NCI-H82 (cell line): Measurements from ENCODE around the gene TMUB2.
"Not testable (repeated sequence)": the region's sequence is repeated elsewhere in the genome, so short reads cannot be mapped to it uniquely, and the experiment has no call there.

Experiments
- DNase-seq: peaks from one replicate; lab custom pipeline; 2025; lab: John Stamatoyannopoulos, UW

Gene TMUB2

GRCh38 chr17:44219108-44219615 lies 32.4 kb downstream of the TMUB2 start:
- peak; percentile 76 for DNase-seq

GRCh38 chr17:44219616-44220212 lies 32.9 kb downstream of the TMUB2 start, which contains the start of gene UBTF:
UBTF (minus strand) TSS chr17:44219675; CDS start chr17:44218229, 1,446 bp downstream.
- peak; percentile 87 for DNase-seq

DNA sequence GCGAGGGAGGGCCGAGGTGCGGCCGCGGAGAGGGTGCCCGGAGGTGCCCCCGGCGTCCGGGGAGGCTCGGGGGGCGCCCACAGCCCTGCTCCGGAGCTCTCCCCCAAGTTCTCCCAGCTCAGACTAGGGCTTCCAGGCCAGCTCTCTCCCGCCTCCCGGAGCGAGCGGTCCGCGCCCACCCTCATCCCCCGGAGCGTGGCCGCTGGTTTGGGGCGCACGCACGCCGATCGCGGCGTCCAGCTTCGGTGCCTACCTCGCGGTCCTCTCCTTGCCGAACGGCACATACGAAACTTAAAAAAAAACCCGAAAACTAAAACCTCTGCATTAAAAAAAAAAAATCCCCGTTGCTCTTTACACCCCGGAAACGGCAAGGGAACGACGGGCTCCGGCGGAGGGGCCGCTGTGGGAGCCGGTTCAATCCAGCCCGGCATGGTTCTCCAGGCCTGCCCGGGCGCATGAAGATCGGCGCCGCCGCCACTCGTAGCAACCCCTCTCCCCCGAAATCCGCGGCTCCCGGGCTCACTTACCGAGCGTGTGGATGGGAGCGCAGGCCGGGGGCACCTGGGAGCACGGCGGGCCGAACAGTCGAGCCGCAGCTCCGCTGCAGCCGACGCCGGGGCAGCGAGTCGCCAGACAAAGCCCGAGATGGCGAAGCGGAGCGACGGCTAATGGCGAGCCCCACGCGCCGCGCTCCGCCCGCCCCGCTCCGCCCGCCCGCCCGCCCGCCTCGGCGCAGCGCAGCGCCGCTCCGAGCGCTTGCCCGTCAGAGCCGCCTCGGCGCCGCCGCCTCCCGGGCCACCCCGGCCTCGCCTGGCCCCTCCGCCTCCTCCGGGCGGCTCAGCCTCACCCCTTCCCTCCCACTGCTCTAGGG lies 33.7 kb downstream of the TMUB2 start:
- DNase-seq: peak; percentile 75

- DNase-seq: peak; percentile 93
Measured at GRCh38 chr17:44221084-44221861, 34.5 kb downstream of the TMUB2 start.

DNA sequence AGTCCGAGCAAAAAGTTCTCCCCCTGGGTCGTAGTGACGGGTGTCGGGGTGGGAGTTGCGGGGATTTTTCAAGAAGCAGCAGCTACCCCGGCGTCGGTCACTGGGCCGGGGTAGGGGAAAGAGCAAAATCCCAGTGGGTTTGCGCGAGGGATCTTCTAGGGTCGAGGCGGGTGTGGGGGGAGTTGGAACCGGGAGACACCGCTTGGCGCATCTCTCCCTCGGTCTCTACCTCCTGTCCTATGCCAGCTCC lies 35.0 kb downstream of the TMUB2 start:
- DNase-seq: no peak

DNA sequence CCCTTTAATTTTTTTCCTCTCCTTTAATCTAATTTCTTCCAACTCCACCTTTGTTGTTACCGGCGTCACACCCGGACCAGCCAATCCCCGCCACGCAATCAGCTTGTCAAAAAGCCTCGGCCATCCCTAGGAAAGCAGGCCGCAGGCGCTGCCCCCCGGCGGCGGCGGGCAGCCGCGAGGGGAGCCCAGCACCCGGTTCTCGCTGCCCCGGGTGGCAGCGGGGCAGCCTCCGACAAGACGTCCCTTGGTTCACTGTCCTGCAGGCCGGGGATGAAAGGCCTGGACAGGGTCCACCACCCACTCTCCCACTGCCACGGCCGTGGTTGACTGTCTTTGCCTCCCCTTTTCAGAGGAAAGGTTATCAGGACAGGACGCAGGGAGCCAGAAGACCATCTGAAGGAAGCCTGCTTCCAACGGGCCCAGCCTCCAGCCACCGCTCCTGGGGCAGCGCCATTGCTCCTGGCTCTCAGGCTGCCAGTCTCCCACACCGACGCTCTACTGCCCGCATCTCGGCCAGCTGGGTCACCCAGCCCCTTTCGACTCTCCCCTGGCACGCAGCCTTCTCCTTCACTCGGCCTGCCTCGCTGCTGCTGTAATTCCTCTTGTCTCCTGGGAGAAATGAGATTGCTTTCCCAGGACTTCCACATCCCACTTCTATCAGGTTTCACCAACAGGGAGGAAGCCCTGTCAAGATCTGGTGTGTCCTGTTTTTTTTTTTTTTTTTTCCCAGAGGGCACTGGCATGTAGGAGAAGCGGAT lies 35.5 kb downstream of the TMUB2 start:
- peak; percentile 95 for DNase-seq

GRCh38 chr17:44223541-44224071 lies 36.8 kb downstream of the TMUB2 start:
- DNase-seq: no peak

DNA sequence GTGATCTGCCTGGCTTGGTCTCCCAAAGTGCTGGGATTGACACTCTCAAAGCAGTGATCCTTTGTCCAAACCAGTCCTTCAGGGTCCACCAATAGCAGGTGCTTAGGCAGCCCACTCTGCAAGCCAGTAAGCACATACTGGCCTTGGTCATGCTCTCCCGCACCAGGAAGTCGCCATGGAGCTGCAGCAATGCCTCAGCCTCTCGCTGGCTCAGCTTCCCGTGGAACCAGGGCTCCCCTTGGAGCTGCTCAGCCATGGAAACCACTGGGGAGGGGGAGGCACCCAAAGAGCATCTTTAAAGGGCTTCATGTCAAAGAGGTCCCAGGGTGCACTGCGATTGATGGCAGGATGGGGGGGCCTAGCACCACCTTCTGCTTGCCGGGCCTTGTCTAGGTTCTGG lies 42.3 kb downstream of the TMUB2 start:
- DNase-seq: no peak

GRCh38 chr17:44230140-44230539 lies 43.4 kb downstream of the TMUB2 start:
- no peak for DNase-seq

- no peak for DNase-seq
Measured at GRCh38 chr17:44232061-44232460, 45.3 kb downstream of the TMUB2 start.

- no peak for DNase-seq
Measured at GRCh38 chr17:44233582-44233981, 46.8 kb downstream of the TMUB2 start.

DNA sequence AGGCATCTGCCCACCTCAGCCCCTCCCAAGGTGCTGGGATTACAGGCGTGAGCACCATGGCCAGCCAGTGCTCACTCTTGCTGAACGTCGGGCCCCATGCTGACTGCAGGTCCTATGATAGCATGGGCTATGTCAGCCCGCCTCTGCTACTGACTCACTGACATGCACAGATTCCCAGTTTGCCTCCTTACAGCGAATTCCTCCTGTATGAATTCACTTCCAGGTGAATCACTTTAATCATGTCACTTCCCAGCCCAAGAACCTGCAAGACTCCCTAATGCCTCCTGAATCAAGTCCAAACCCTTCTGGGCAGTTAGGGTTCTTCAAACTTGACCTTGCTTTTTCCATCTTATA lies 48.8 kb downstream of the TMUB2 start:
- no peak for DNase-seq

DNA sequence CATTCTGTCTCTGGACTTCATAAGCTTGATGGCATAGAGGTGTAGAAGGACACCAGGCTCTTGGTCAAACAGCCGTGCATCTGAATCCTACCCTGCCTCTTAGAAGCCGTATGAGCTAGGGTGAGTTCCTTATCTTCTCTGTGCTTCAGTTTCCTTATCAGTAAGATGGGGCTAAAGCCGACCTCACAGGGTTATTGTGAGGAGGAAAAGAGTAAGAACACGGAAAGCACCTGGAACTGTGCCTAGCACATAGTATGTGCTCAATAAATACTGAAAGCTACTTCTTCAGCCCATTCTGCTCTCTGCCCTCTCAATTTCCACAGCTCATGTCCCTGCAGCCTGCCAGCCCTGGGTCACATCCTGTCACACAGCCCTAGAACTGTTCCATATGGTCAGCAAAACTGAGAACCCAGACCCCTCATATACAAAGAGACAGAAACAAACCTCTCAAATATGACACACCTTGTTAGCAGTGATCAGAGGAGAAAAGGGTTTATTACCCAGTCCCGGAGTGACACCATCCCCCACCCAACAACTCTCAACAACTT lies 49.7 kb downstream of the TMUB2 start:
- no peak for DNase-seq

DNA sequence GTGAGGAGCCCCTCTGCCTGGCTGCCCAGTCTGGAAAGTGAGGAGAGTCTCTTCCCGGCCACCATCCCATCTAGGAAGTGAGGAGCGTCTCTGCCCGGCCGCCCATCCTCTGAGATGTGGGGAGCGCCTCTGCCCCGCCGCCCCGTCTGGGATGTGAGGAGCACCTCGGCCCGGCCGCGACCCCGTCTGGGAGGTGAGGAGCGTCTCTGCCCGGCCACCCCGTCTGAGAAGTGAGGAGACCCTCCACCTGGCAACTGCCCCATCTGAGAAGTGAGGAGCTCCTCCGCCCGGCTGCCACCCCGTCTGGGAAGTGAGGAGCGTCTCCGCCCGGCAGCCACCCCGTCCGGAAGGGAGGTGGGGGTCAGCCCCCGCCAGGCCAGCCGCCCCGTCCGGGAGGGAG lies 51.1 kb downstream of the TMUB2 start:
- DNase-seq: not testable (repeated sequence)

DNA sequence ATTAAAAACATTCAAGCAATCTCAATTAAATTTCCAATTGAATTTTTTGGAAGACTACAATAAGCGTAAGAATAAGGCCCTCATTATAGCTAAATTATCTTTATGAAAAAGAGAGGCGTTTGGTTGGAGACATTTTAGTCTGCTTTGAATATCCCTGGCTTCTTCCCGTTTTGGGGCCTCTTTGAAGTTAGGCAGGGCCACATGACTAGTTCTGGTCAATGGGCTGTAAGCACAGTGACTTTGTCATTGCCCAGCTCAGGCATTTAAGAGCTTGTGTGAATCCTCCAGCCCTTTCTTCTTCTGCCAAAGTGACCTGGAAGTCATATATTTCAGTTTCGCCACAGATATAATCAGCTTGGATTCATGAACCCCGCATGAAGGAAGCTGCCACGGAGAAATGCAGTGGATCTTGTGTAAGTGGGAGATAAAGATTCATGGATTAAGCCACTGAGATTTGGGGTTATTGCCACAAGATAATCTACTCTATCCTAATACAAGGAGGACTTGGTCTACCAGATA lies 54.4 kb downstream of the TMUB2 start:
- no peak for DNase-seq
